Naive thymus-derived CD4-positive, alpha-beta T cell (primary cell): ENCODE results near the gene DBNL. TPM values are rescaled to one million over a fixed set of nuclear protein-coding genes. Genes with fewer than 3 reads are reported as not detected.

Source experiments
- ATAC-seq: fragments of 150-1000 bp; cut with Tn5 transposase; 2 replicates; pipeline ENCODE4 v1.10.0; 2021; ENCODE audit warnings: mild to moderate bottlenecking, moderate library complexity
- CTCF ChIA-PET: fragments of 350-600 bp; sonication (Branson Sonifier 250); formaldehyde crosslinking; loops from one replicate; lab custom pipeline; 2021; ENCODE audit warnings: antibody characterized with exemption; lab: Charles Lee
- POLR2A ChIA-PET: fragments of 350-600 bp; sonication (Branson Sonifier 250); formaldehyde crosslinking; loops from one replicate; lab custom pipeline; 2021; ENCODE audit warnings: antibody characterized with exemption, inconsistent platforms; lab: Charles Lee
- DNase-seq, 9 donors: peaks; one replicate each; pipeline versions ENCODE4 v3.0.0 to v3.0.0-alpha.2; 2020 to 2022; ENCODE audit warnings: mixed read lengths in 1 of 9
- H3K27ac ChIP-seq: one replicate; pipeline ENCODE4 v1.7.0; 2013; ENCODE audit warnings: mild to moderate bottlenecking, low read depth, low read length, moderate library complexity
- H3K27me3 ChIP-seq, 2 donors: one replicate each; pipeline ENCODE4 v1.7.0; 2013; ENCODE audit warnings: low read length in 2 of 2, mild to moderate bottlenecking in 2 of 2, moderate library complexity in 2 of 2; ENCODE audit not compliant: control insufficient read depth in 2 of 2, insufficient read depth in 2 of 2
- H3K36me3 ChIP-seq, 3 experiments: 1 replicate in 2 of 3; 2 replicates in 1 of 3; pipeline ENCODE4 v1.7.0; 2013; ENCODE audit warnings: low read length in 3 of 3, mild to moderate bottlenecking in 3 of 3, moderate library complexity in 1 of 3; ENCODE audit not compliant: insufficient read depth in 3 of 3, control insufficient read depth in 2 of 3
- H3K4me1 ChIP-seq, 2 donors: one replicate each; pipeline ENCODE4 v1.7.0; 2013; ENCODE audit warnings: low read length in 2 of 2, mild to moderate bottlenecking in 2 of 2, moderate library complexity in 1 of 2; ENCODE audit not compliant: control insufficient read depth in 2 of 2, insufficient read depth in 2 of 2
- H3K4me3 ChIP-seq: 2 replicates; pipeline ENCODE4 v1.7.0; 2013; ENCODE audit warnings: mild to moderate bottlenecking, low read length
- H3K9me3 ChIP-seq, 3 experiments: 1 replicate in 2 of 3; 2 replicates in 1 of 3; pipeline ENCODE4 v1.7.0; 2013; ENCODE audit warnings: low read length in 3 of 3; ENCODE audit not compliant: control insufficient read depth in 2 of 3
- H3K27ac Mint-ChIP-seq, 9 donors: one replicate each; pipeline ENCODE4 v1.8.0; 2020 to 2022; ENCODE audit warnings: mixed read lengths in 9 of 9, mild to moderate bottlenecking in 8 of 9, moderate library complexity in 5 of 9, inconsistent platforms in 2 of 9
- H3K27me3 Mint-ChIP-seq, 5 donors: one replicate each; pipeline ENCODE4 v1.8.0; 2021 to 2022; ENCODE audit warnings: mixed read lengths in 5 of 5, mild to moderate bottlenecking in 1 of 5
- H3K36me3 Mint-ChIP-seq, 5 donors: one replicate each; pipeline ENCODE4 v1.8.0; 2020 to 2022; ENCODE audit warnings: mixed read lengths in 5 of 5, mild to moderate bottlenecking in 3 of 5, inconsistent platforms in 1 of 5
- H3K4me1 Mint-ChIP-seq, 7 donors: one replicate each; pipeline ENCODE4 v1.8.0; 2020 to 2022; ENCODE audit warnings: mixed read lengths in 7 of 7, mild to moderate bottlenecking in 3 of 7, inconsistent platforms in 1 of 7
- H3K4me3 Mint-ChIP-seq, 10 donors: one replicate each; pipeline ENCODE4 v1.8.0; 2020 to 2022; ENCODE audit warnings: mild to moderate bottlenecking in 10 of 10, mixed read lengths in 10 of 10, moderate library complexity in 6 of 10, inconsistent platforms in 2 of 10
- H3K9me3 Mint-ChIP-seq, 11 donors: one replicate each; pipeline ENCODE4 v1.8.0; 2020 to 2022; ENCODE audit warnings: mixed read lengths in 11 of 11, mild to moderate bottlenecking in 4 of 11, inconsistent platforms in 1 of 11, moderate library complexity in 1 of 11
- intact Hi-C, 2 donors: fragments of 100-400 bp; cut with micrococcal nuclease; formaldehyde crosslinking; loops; one replicate each; pipeline ENCODE4 v1.15.1; 2023
- polyA plus RNA-seq, 2 donors: library from polyadenylated mRNA; unstranded; fragments of 300-500 nt; fragmentation: Illumina TruSeq; gene quantifications; one replicate each; pipeline ENCODE4 v1.2.3, GENCODE V29; 2021
- total RNA-seq, 6 experiments: library from RNA in 5 of 6; stranded (reverse) in 5 of 6; gene quantifications; 1 replicate in 5 of 6; 2 replicates in 1 of 6; pipeline ENCODE4 v1.2.3 and lab custom pipeline; 2021 to 2026

Gene DBNL
- total and polyA plus RNA-seq, 7 experiments from 2014 or later, result 112 to 217 (median 170) TPM

- Histone ChIP-seq H3K36me3 (peaks cover 12 to 64% (median 18%) of the 10 kb centered on the region in 3 experiments), H3K4me1 (no peaks in the 10 kb centered on the region), H3K27ac (peak overlapping the region; percentile 25), H3K27me3 (no peaks in the 10 kb centered on the region), H3K9me3 (no peaks in the 10 kb centered on the region), H3K4me3 (no peak overlapping the region)
- Mint-ChIP-seq H3K9me3 (peaks cover 0 to 4% (median 0%) of the 10 kb centered on the region in 11 donors), H3K36me3 (peaks cover 5 to 26% (median 8%) of the 10 kb centered on the region in 5 donors), H3K27ac (peak overlapping the region in 5 of 9 donors; percentile 18 to 69 (median 38)), H3K4me1 (peaks cover 7 to 32% (median 11%) of the 10 kb centered on the region in 7 donors), H3K4me3 (peak overlapping the region in 1 of 10 donors; percentile 12), H3K27me3 (no peaks in the 10 kb centered on the region)
- peak; percentile 96 for ATAC-seq
- intact Hi-C loops, result loop anchor here (2.0 to 5.0 kb wide), 2 partner anchors 123 to 403 kb away; no protein-coding TSS in a partner anchor
- peak in 1 of 9 donors; percentile 41 for DNase-seq
- ChIA-PET POLR2A (interaction anchor here (1.0 to 1.5 kb wide), 2 partner anchors 11 to 18 kb away, joined by 3 to 5 read pairs; no protein-coding TSS in a partner anchor), CTCF (interaction anchor here (1.3 kb wide), 1 partner anchor 30 kb away, joined by 3 read pairs; no protein-coding TSS in a partner anchor)
Measured at GRCh38 chr7:44073664-44074348, 29.3 kb downstream of the DBNL start.

- H3K4me3 ChIP-seq, result no peak overlapping the region
- ATAC-seq, result peak; percentile 37
- POLR2A ChIA-PET, result interaction anchor here (1.0 kb wide), 1 partner anchor 18 kb away, joined by 3 read pairs; no protein-coding TSS in a partner anchor
- H3K4me1 ChIP-seq, result no peaks in the 10 kb centered on the region
- Mint-ChIP-seq H3K9me3 (no peaks in the 10 kb centered on the region), H3K27ac (peak overlapping the region in 1 of 9 donors; percentile 38), H3K4me3 (no peak overlapping the region), H3K36me3 (peaks cover 5 to 26% (median 8%) of the 10 kb centered on the region in 5 donors), H3K27me3 (no peaks in the 10 kb centered on the region), H3K4me1 (peaks cover 7 to 33% (median 9%) of the 10 kb centered on the region in 7 donors)
- intact Hi-C loops, result loop anchor here in 1 of 2 donors (5.0 kb wide), 1 partner anchor 403 kb away; no protein-coding TSS in a partner anchor
- H3K9me3 ChIP-seq, result no peaks in the 10 kb centered on the region
- H3K27ac ChIP-seq, result peak overlapping the region; percentile 25
- peaks cover 15 to 69% (median 23%) of the 10 kb centered on the region in 3 experiments for H3K36me3 ChIP-seq
- CTCF ChIA-PET, result interaction anchor here (1.3 kb wide), 1 partner anchor 31 kb away, joined by 3 read pairs; no protein-coding TSS in a partner anchor
- no peak for DNase-seq
- no peaks in the 10 kb centered on the region for H3K27me3 ChIP-seq
Measured at GRCh38 chr7:44074349-44074695, 29.8 kb downstream of the DBNL start.

GRCh38 chr7:44075296-44076075 lies 31.0 kb downstream of the DBNL start:
- Mint-ChIP-seq H3K9me3 (no peaks in the 10 kb centered on the region), H3K4me1 (peaks cover 4 to 28% (median 8%) of the 10 kb centered on the region in 7 donors), H3K4me3 (no peak overlapping the region), H3K36me3 (peaks cover 5 to 26% (median 8%) of the 10 kb centered on the region in 5 donors), H3K27ac (peak overlapping the region in 2 of 9 donors; percentile 41 to 52), H3K27me3 (no peaks in the 10 kb centered on the region)
- ChIA-PET CTCF (interaction anchor here (0.6 to 1.3 kb wide), 2 partner anchors 10 to 32 kb away, joined by 3 read pairs; partner anchors contain the start of gene PGAM2), POLR2A (interaction anchor here (0.6 to 1.3 kb wide), 4 partner anchors 10 to 13 kb away, joined by 3 to 4 read pairs (median 3); partner anchors contain the start of gene PGAM2)
- H3K27ac ChIP-seq, result no peak overlapping the region
- no peaks in the 10 kb centered on the region for H3K27me3 ChIP-seq
- ATAC-seq, result no peak
- DNase-seq, result no peak
- H3K9me3 ChIP-seq, result no peaks in the 10 kb centered on the region
- intact Hi-C loops, result no loop called here
- H3K36me3 ChIP-seq, result peaks cover 15 to 81% (median 23%) of the 10 kb centered on the region in 3 experiments
- H3K4me3 ChIP-seq, result no peak overlapping the region
- peaks cover 4 to 6% of the 10 kb centered on the region in 2 donors for H3K4me1 ChIP-seq

GRCh38 chr7:44076101-44076895 lies 31.8 kb downstream of the DBNL start:
- H3K4me1 ChIP-seq, result peaks cover 12 to 14% of the 10 kb centered on the region in 2 donors
- no peaks in the 10 kb centered on the region for H3K9me3 ChIP-seq
- ATAC-seq (no peak), DNase-seq (no peak)
- Mint-ChIP-seq H3K36me3 (peaks cover 5 to 32% (median 12%) of the 10 kb centered on the region in 5 donors), H3K4me1 (peaks cover 11 to 36% (median 14%) of the 10 kb centered on the region in 7 donors), H3K4me3 (no peak overlapping the region), H3K27me3 (no peaks in the 10 kb centered on the region), H3K9me3 (no peaks in the 10 kb centered on the region), H3K27ac (peak overlapping the region in 3 of 9 donors; percentile 8 to 46 (median 41))
- ChIA-PET POLR2A (interaction anchor here (0.6 to 1.3 kb wide), 4 partner anchors 9 to 155 kb away, joined by 3 to 4 read pairs (median 3); partner anchors contain the start of gene PGAM2), CTCF (no interaction called here)
- no peak overlapping the region for H3K27ac ChIP-seq
- no peak overlapping the region for H3K4me3 ChIP-seq
- no peaks in the 10 kb centered on the region for H3K27me3 ChIP-seq
- intact Hi-C loops, result no loop called here
- peaks cover 15 to 83% (median 23%) of the 10 kb centered on the region in 3 experiments for H3K36me3 ChIP-seq

GRCh38 chr7:44077061-44077460 lies 32.6 kb downstream of the DBNL start:
- Mint-ChIP-seq H3K27me3 (no peaks in the 10 kb centered on the region), H3K27ac (no peak overlapping the region), H3K4me3 (no peak overlapping the region), H3K36me3 (peaks cover 5 to 33% (median 13%) of the 10 kb centered on the region in 5 donors), H3K4me1 (peaks cover 14 to 36% (median 18%) of the 10 kb centered on the region in 7 donors), H3K9me3 (no peaks in the 10 kb centered on the region)
- Histone ChIP-seq H3K27me3 (no peaks in the 10 kb centered on the region), H3K4me3 (no peak overlapping the region), H3K4me1 (peaks cover 15 to 16% of the 10 kb centered on the region in 2 donors), H3K36me3 (peaks cover 15 to 83% (median 23%) of the 10 kb centered on the region in 3 experiments), H3K9me3 (no peaks in the 10 kb centered on the region), H3K27ac (no peak overlapping the region)
- ATAC-seq (no peak), DNase-seq (no peak)
- intact Hi-C loops, result no loop called here
- ChIA-PET CTCF (no interaction called here), POLR2A (interaction anchor here (0.6 kb wide), 1 partner anchor 150 kb away, joined by 3 read pairs; no protein-coding TSS in a partner anchor)
